ENCODE data around the gene LRMDA. TPM values are rescaled to one million over a fixed set of nuclear protein-coding genes. Genes with fewer than 3 reads are reported as not detected.

Gene LRMDA
- total and polyA plus RNA-seq, 2 of the 4 experiments (the other 2 are of a cell fraction): 0.07 TPM; not detected in 1

- CTCF ChIA-PET: no interaction called here
- TF ChIP-seq USF2 (IDR thresholded peaks at IDR 0.05; ENCODE audit: low read depth, low read length) (no peak), RAD21 (IDR thresholded peaks at IDR 0.05; ENCODE audit: low read length) (no peak), MAZ (IDR thresholded peaks at IDR 0.05; ENCODE audit: borderline replicate concordance, low read depth, low read length) (no peak), NFE2L2 (IDR thresholded peaks at IDR 0.05; ENCODE audit: low read depth, low read length) (no peak), CEBPB (IDR thresholded peaks at IDR 0.05; ENCODE audit: low read depth, low read length) (no peak), POLR2A (IDR thresholded peaks at IDR 0.05; ENCODE audit: low read depth, low read length) (no peak), BHLHE40 (IDR thresholded peaks at IDR 0.05; ENCODE audit: low read depth, low read length) (no peak)
Observed at GRCh38 chr10:75793848-75794247, 362.4 kb downstream of the LRMDA start.

More at GRCh38 chr10:75793848-75794247, 362.4 kb downstream of the LRMDA start:
- Histone ChIP-seq H4K91ac (ENCODE audit: insufficient read depth, low read depth, low read length) (no peak overlapping the region), H3K4me1 (ENCODE audit: control insufficient read depth, insufficient read depth, low read length) (no peaks in the 10 kb centered on the region), H4K20me1 (ENCODE audit: insufficient read depth, low read length) (no peaks in the 10 kb centered on the region), H2BK20ac (ENCODE audit: low read depth, low read length) (no peak overlapping the region), H2BK120ac (ENCODE audit: low read depth, low read length) (no peak overlapping the region), H3K4ac (ENCODE audit: low read depth, low read length) (no peak overlapping the region), H3K27me3 (ENCODE audit: control insufficient read depth, insufficient read depth, low read length) (no peaks in the 10 kb centered on the region; the same call in 1 of the 2 replicates), H2BK5ac (ENCODE audit: low read depth, low read length, poor library complexity, severe bottlenecking) (no peak overlapping the region), H3K23ac (ENCODE audit: low read depth, low read length) (no peak overlapping the region), H3K27ac (ENCODE audit: insufficient read depth, low read length) (no peak overlapping the region), H3K9ac (ENCODE audit: low read depth, low read length) (no peak overlapping the region), H3K9me3 (ENCODE audit: control insufficient read depth, insufficient read depth, low read length) (no peaks in the 10 kb centered on the region), H2AFZ (replicated peaks; ENCODE audit: low read length, poor library complexity) (no peak overlapping the region), H4K8ac (ENCODE audit: low read depth in 2 of 2, low read length in 2 of 2) (no peak overlapping the region), H2AK5ac (ENCODE audit: low read depth, low read length) (no peak overlapping the region), H3K79me1 (ENCODE audit: low read depth in 1 of 2, low read length in 2 of 2) (no peaks in the 10 kb centered on the region), H4K5ac (ENCODE audit: low read depth, low read length) (no peak overlapping the region), H3K36me3 (ENCODE audit: control insufficient read depth, insufficient read depth, low read length) (no peaks in the 10 kb centered on the region), H3K18ac (ENCODE audit: low read depth, low read length) (no peak overlapping the region), H3K4me2 (ENCODE audit: low read depth, low read length) (no peak overlapping the region), H3K4me3 (ENCODE audit: insufficient read depth, low read depth, low read length) (no peak overlapping the region), H3K9me1 (ENCODE audit: insufficient read depth, low read length) (no peaks in the 10 kb centered on the region), H2AK9ac (replicated peaks; ENCODE audit: low read depth, low read length, poor library complexity) (no peak overlapping the region), H3K14ac (replicated peaks; ENCODE audit: low read depth, low read length) (no peak overlapping the region), H2BK15ac (ENCODE audit: low read depth, low read length) (no peak overlapping the region), H3K56ac (ENCODE audit: extremely low read depth, insufficient read depth, low read length) (no peak overlapping the region)
- no peak for ATAC-seq (ENCODE audit: low read depth)
- in situ Hi-C loops (cut with MboI; ENCODE audit: low sequenced_read_pairs): no loop called here
- POLR2A ChIA-PET (ENCODE audit: unreplicated experiment): no interaction called here
- no TSS peak for BruUV-seq (replicated peaks)
- no CpG with 5 or more reads among the region's 1 CpG for WGBS, 2 experiments (ENCODE audit: extremely low coverage in 2 of 2, insufficient read length in 1 of 2)
- DNase-seq: no peak
- dilution Hi-C loops (cut with HindIII; ENCODE audit: low sequenced_read_pairs, unreplicated experiment): no loop called here
- intact Hi-C loops (cut with micrococcal nuclease): no loop called here

All from IMR-90 (cell line).